WERI-Rb-1 (cell line): ENCODE data around the gene OR1E2.

Experiments
- DNase-seq: peaks from one replicate; pipeline ENCODE4 v3.0.0-alpha.2; 2020
- H3K27ac ChIP-seq: fragments of 250-450 bp; sonication (Bioruptor Pico); 2 replicates; pipeline ENCODE4 v1.5.1; 2020; ENCODE audit warnings: mild to moderate bottlenecking, moderate library complexity
- H3K27me3 ChIP-seq: fragments of 250-450 bp; sonication (Bioruptor Pico); 2 replicates; pipeline ENCODE4 v1.5.1; 2021; ENCODE audit warnings: mild to moderate bottlenecking, low read depth, moderate library complexity; ENCODE audit not compliant: insufficient read depth, severe bottlenecking
- H3K36me3 ChIP-seq: fragments of 250-450 bp; sonication (Bioruptor Pico); 2 replicates; pipeline ENCODE4 v1.5.1; 2020; ENCODE audit warnings: mild to moderate bottlenecking, moderate library complexity
- H3K4me3 ChIP-seq: 2 replicates; pipeline ENCODE4 v1.5.1; 2011; ENCODE audit warnings: low read depth, mild to moderate bottlenecking, control low read depth, low read length
- H3K9me3 ChIP-seq: fragments of 250-450 bp; sonication (Bioruptor Pico); 2 replicates; pipeline ENCODE4 v1.5.1; 2021; ENCODE audit warnings: mild to moderate bottlenecking, moderate library complexity; ENCODE audit not compliant: severe bottlenecking
- CTCF ChIP-seq: IDR thresholded peaks from 2 replicates; pipeline ENCODE4 v1.5.1; 2011; ENCODE audit warnings: low read depth, mild to moderate bottlenecking, control low read depth, inconsistent platforms, low read length

The OR1E2 gene

DNA sequence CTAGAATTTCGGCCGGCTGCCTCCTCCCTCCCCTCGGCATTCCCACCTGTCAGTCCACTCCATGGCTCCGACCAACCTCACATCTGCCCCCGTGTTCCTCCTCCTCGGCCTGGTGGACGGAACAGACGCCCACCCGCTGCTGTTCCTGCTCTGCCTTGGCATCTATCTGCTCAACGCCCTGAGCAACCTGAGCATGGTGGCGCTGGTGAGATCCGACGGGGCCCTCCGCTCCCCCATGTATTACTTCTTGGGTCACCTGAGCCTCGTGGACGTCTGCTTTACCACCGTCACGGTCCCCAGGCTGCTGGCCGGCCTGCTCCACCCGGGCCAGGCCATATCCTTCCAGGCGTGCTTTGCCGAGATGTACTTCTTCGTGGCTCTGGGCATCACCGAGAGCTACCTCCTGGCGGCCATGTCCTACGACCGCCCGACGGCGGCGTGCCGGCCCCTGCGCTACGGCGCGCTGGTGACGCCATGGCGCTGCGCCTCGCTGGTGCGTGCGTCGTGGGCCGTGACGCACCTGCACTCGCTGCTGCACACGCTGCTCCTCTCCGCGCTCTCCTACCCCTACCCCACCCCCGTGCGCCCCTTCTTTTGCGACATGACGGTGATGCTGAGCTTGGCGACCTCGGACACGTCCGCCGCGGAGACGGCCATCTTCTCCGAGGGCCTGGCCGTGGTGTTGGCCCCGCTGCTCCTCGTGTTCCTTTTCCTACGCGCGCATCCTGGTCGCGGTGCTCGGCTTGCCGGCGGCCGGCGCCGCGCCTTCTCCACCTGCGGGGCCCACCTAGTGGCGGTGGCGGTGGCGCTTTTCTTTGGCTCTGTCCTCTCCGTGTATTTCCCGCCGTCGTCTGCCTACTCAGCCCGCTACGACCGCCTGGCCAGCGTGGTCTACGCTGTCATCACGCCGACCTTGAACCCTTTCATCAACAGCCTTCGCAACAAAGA lies 47.5 kb downstream of the OR1E2 start, which contains the start of gene OR3A2:
OR3A2 (minus strand) TSS at position 440 of the 948 bp plus-strand sequence.
- Histone ChIP-seq H3K27me3 (peaks cover 59% of the 10 kb centered on the region), H3K36me3 (no peaks in the 10 kb centered on the region), H3K9me3 (no peaks in the 10 kb centered on the region), H3K27ac (no peak within 1 kb of the TSS), H3K4me3 (no peak within 1 kb of the TSS)
- no peak for DNase-seq
- no peak for TF ChIP-seq CTCF
